Measurements from ENCODE around the gene LSR.

DNA sequence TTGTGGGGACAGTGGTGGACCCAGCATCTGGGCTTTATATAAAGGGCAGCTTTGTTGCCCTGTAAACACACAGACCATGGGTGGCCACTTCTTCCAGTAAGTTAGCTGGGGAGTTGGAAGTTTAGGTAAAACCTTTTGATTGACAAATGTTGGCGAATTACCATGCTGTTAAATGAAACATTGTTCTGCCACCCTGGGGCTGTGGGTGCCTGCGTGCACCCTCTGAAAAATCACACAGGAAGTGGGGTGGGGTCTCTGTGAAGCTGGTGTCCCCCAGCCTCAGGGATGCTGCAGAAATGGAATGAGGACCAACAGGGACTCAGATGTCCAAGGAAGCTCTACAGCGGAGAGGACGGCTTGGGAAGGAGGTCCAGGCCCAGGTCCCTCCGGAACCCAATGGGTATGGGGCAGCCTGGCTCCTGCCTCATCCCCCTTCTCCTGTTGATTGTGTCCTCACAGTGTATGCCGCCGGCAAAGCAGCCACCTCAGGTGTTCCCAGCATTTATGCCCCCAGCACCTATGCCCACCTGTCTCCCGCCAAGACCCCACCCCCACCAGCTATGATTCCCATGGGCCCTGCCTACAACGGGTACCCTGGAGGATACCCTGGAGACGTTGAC is 17.2 kb downstream of the LSR start:
- no peak for TF ChIP-seq CTCF (IDR thresholded peaks at IDR 0.05)
- TF ChIP-seq POLR2A (IDR thresholded peaks at IDR 0.05): no peak
